SK-N-SH (cell line): ENCODE results near the gene C12orf75.

Experiments
- CTCF ChIP-seq: fragments of 200-600 bp; sonication (generic); IDR thresholded peaks from 2 replicates; pipeline ENCODE4 v1.6.1; 2017; ENCODE audit warnings: antibody characterized with exemption, mild to moderate bottlenecking, moderate library complexity
- JUND ChIP-seq: IDR thresholded peaks from 2 replicates; pipeline ENCODE4 v1.4.0; 2012
- MAX ChIP-seq: IDR thresholded peaks from 2 replicates; pipeline ENCODE4 v1.4.0; 2012; ENCODE audit warnings: low read depth
- POLR2AphosphoS5 ChIP-seq: IDR thresholded peaks from 2 replicates; pipeline ENCODE4 v1.6.1; 2012; ENCODE audit warnings: low read depth, low read length
- RFX5 ChIP-seq: IDR thresholded peaks from 2 replicates; pipeline ENCODE4 v1.6.1; 2012; ENCODE audit warnings: mild to moderate bottlenecking, improper control_type of control experiment, low read length

- TF ChIP-seq JUND (no peak), RFX5 (no peak), MAX (no peak), POLR2AphosphoS5 (no peak), CTCF (no peak)
These were observed 42.0 kb upstream of the C12orf75 start for GRCh38 chr12:105288311-105288996.
